ENCODE data around the gene ADAT1.

- TF ChIP-seq POLR2A (IDR thresholded peaks at IDR 0.05): no peak
- TF ChIP-seq CTCF (IDR thresholded peaks at IDR 0.05): no peak
- TF ChIP-seq EP300 (IDR thresholded peaks at IDR 0.05): no peak
These were observed 16.6 kb downstream of the ADAT1 start for GRCh38 chr16:75606507-75606906.

All from gastroesophageal sphincter (tissue), 3 donors.